IMR-90 (cell line): ENCODE measurements around the gene PHF21B. TPM values are rescaled to one million over a fixed set of nuclear protein-coding genes. Genes with fewer than 3 reads are reported as not detected.

Source experiments
- ATAC-seq: fragments of 200-7000 bp; cut with Tn5 transposase; 2 replicates; pipeline ENCODE4 v1.9.1; 2020; ENCODE audit warnings: low read depth, mild to moderate bottlenecking, moderate library complexity
- BruUV-seq: library from RNA; stranded (reverse); fragments of 400-500 nt; replicated peaks from 2 replicates; lab custom pipeline; 2021; lab: Mats Ljungman, UMichigan
- CTCF ChIA-PET: fragments of 300-600 bp; formaldehyde crosslinking; extraction: SDS; loops from one replicate; lab custom pipeline; 2021; ENCODE audit warnings: antibody characterized with exemption; lab: Yijun Ruan, JAX
- POLR2A ChIA-PET: fragments of 300-600 bp; sonication (Branson Sonifier 250); formaldehyde crosslinking; loops from one replicate; lab custom pipeline; 2022; ENCODE audit warnings: antibody characterized with exemption; ENCODE audit not compliant: unreplicated experiment; lab: Charles Lee
- DNase-seq: peaks from one replicate; pipeline ENCODE4 v3.0.0; 2013
- H2AFZ ChIP-seq: replicated peaks from 2 replicates; pipeline ENCODE3; 2013; ENCODE audit warnings: low read length, mild to moderate bottlenecking; ENCODE audit not compliant: poor library complexity
- H2AK5ac ChIP-seq: 2 replicates; pipeline ENCODE4 v1.6.1; 2013; ENCODE audit warnings: low read depth, low read length, inconsistent platforms
- H2AK9ac ChIP-seq: replicated peaks from 2 replicates; pipeline ENCODE3; 2013; ENCODE audit warnings: mild to moderate bottlenecking, low read depth, low read length, moderate library complexity; ENCODE audit not compliant: poor library complexity
- H2BK120ac ChIP-seq: 2 replicates; pipeline ENCODE4 v1.6.1; 2013; ENCODE audit warnings: low read depth, low read length, inconsistent platforms
- H2BK15ac ChIP-seq: 3 replicates; pipeline ENCODE4 v1.6.1; 2013; ENCODE audit warnings: low read depth, low read length, inconsistent platforms
- H2BK20ac ChIP-seq: 2 replicates; pipeline ENCODE4 v1.6.1; 2013; ENCODE audit warnings: low read depth, mild to moderate bottlenecking, inconsistent platforms, low read length, moderate library complexity
- H2BK5ac ChIP-seq: 2 replicates; pipeline ENCODE4 v1.6.1; 2013; ENCODE audit warnings: mild to moderate bottlenecking, low read depth, low read length, inconsistent platforms; ENCODE audit not compliant: poor library complexity, severe bottlenecking
- H3K14ac ChIP-seq: replicated peaks from 2 replicates; pipeline ENCODE4 v1.6.1; 2013; ENCODE audit warnings: low read depth, low read length, inconsistent platforms
- H3K18ac ChIP-seq: 2 replicates; pipeline ENCODE4 v1.6.1; 2013; ENCODE audit warnings: low read depth, low read length, control low read depth
- H3K23ac ChIP-seq: 2 replicates; pipeline ENCODE4 v1.6.1; 2013; ENCODE audit warnings: low read depth, low read length, inconsistent platforms
- H3K27ac ChIP-seq: 2 replicates; pipeline ENCODE4 v1.5.1; 2013; ENCODE audit warnings: mild to moderate bottlenecking, control low read depth, low read length; ENCODE audit not compliant: insufficient read depth
- H3K27me3 ChIP-seq: 2 replicates; pipeline ENCODE4 v1.6.1; 2013; ENCODE audit warnings: low read length; ENCODE audit not compliant: control insufficient read depth, insufficient read depth
- H3K36me3 ChIP-seq: 2 replicates; pipeline ENCODE4 v1.6.1; 2013; ENCODE audit warnings: low read length, mixed read lengths; ENCODE audit not compliant: control insufficient read depth, insufficient read depth
- H3K4ac ChIP-seq: 2 replicates; pipeline ENCODE4 v1.6.1; 2013; ENCODE audit warnings: low read depth, low read length, inconsistent platforms
- H3K4me1 ChIP-seq: 2 replicates; pipeline ENCODE4 v1.6.1; 2013; ENCODE audit warnings: low read length, mixed read lengths; ENCODE audit not compliant: control insufficient read depth, insufficient read depth
- H3K4me2 ChIP-seq: 2 replicates; pipeline ENCODE4 v1.6.1; 2013; ENCODE audit warnings: low read depth, mild to moderate bottlenecking, control low read depth, low read length, moderate library complexity
- H3K4me3 ChIP-seq: 2 replicates; pipeline ENCODE4 v1.5.1; 2013; ENCODE audit warnings: low read depth, mild to moderate bottlenecking, control low read depth, low read length, moderate library complexity; ENCODE audit not compliant: insufficient read depth
- H3K56ac ChIP-seq: 2 replicates; pipeline ENCODE4 v1.6.1; 2013; ENCODE audit warnings: low read length, inconsistent platforms; ENCODE audit not compliant: insufficient read depth; ENCODE audit errors: extremely low read depth
- H3K79me1 ChIP-seq, 2 experiments: 2 replicates each; pipeline ENCODE4 v1.6.1; 2013; ENCODE audit warnings: low read length in 2 of 2, inconsistent platforms in 1 of 2, low read depth in 1 of 2
- H3K9ac ChIP-seq: 2 replicates; pipeline ENCODE4 v1.6.1; 2013; ENCODE audit warnings: low read depth, low read length, control low read depth
- H3K9me1 ChIP-seq: 2 replicates; pipeline ENCODE4 v1.6.1; 2013; ENCODE audit warnings: low read length, inconsistent platforms; ENCODE audit not compliant: insufficient read depth
- H3K9me3 ChIP-seq: 2 replicates; pipeline ENCODE4 v1.6.1; 2013; ENCODE audit warnings: low read length; ENCODE audit not compliant: control insufficient read depth, insufficient read depth
- H4K20me1 ChIP-seq: 2 replicates; pipeline ENCODE4 v1.6.1; 2013; ENCODE audit warnings: low read length, inconsistent platforms; ENCODE audit not compliant: insufficient read depth
- H4K5ac ChIP-seq: 2 replicates; pipeline ENCODE4 v1.6.1; 2013; ENCODE audit warnings: mild to moderate bottlenecking, low read depth, low read length, control low read depth
- H4K8ac ChIP-seq, 2 experiments: 2 replicates each; pipeline ENCODE4 v1.6.1; 2013; ENCODE audit warnings: low read depth in 2 of 2, low read length in 2 of 2, control low read depth in 1 of 2, inconsistent platforms in 1 of 2
- H4K91ac ChIP-seq: 2 replicates; pipeline ENCODE4 v1.6.1; 2013; ENCODE audit warnings: low read depth, low read length, inconsistent platforms; ENCODE audit not compliant: insufficient read depth
- BHLHE40 ChIP-seq: fragments of 150-350 bp; IDR thresholded peaks from 2 replicates; pipeline ENCODE4 v1.6.1; 2016; ENCODE audit warnings: mild to moderate bottlenecking, low read depth, low read length
- CEBPB ChIP-seq: IDR thresholded peaks from 2 replicates; pipeline ENCODE4 v1.6.1; 2012; ENCODE audit warnings: low read depth, low read length, improper control_type of control experiment
- CHD1 ChIP-seq: IDR thresholded peaks from 2 replicates; pipeline ENCODE4 v1.6.1; 2012; ENCODE audit warnings: low read depth, low read length, improper control_type of control experiment
- FOS ChIP-seq: fragments of 150-350 bp; IDR thresholded peaks from 2 replicates; pipeline ENCODE4 v1.6.1; 2016; ENCODE audit warnings: low read depth, low read length
- NFE2L2 ChIP-seq: fragments of 150-350 bp; IDR thresholded peaks from 2 replicates; pipeline ENCODE4 v1.6.1; 2016; ENCODE audit warnings: low read depth, mild to moderate bottlenecking, low read length
- POLR2A ChIP-seq: IDR thresholded peaks from 2 replicates; pipeline ENCODE4 v1.6.1; 2012; ENCODE audit warnings: mild to moderate bottlenecking, low read depth, low read length
- RCOR1 ChIP-seq: IDR thresholded peaks from 2 replicates; pipeline ENCODE4 v1.6.1; 2012; ENCODE audit warnings: mild to moderate bottlenecking, low read length, improper control_type of control experiment; ENCODE audit not compliant: insufficient replicate concordance
- RFX5 ChIP-seq: IDR thresholded peaks from 2 replicates; pipeline ENCODE4 v1.8.0; 2012; ENCODE audit warnings: low read depth, mild to moderate bottlenecking, low read length, moderate library complexity
- SMC3 ChIP-seq: fragments of 150-350 bp; IDR thresholded peaks from 2 replicates; pipeline ENCODE4 v1.6.1; 2016; ENCODE audit warnings: low read depth, mild to moderate bottlenecking, antibody characterized with exemption, low read length, moderate library complexity
- WGBS, 2 experiments: methylation state at CpG; one replicate each; pipeline versions ENCODE4 v1.1.5 to v1.1.7; 2013; ENCODE audit warnings: missing lambda C conversion rate in 2 of 2; ENCODE audit not compliant: insufficient read length in 1 of 2; ENCODE audit errors: extremely low coverage in 2 of 2; 5-methylcytosine and 5-hydroxymethylcytosine counted together
- dilution Hi-C: fragments of 300-500 bp; cut with HindIII; formaldehyde crosslinking; loops from one replicate; pipeline ENCODE4 v1.14.3; 2018; ENCODE audit warnings: low sequenced_read_pairs; ENCODE audit not compliant: unreplicated experiment
- in situ Hi-C: fragments of 300-500 bp; cut with MboI; formaldehyde crosslinking; loops from 3 replicates; pipeline ENCODE4 v1.14.3; 2019; ENCODE audit warnings: low sequenced_read_pairs, inconsistent platforms, mixed read lengths
- intact Hi-C: fragments of 100-400 bp; cut with micrococcal nuclease; formaldehyde crosslinking; loops from 2 replicates; pipeline ENCODE4 v1.10.0; 2022
- polyA plus RNA-seq, 3 experiments: library from polyadenylated mRNA; depleted of rRNA; stranded (reverse); fragments of >200 nt; gene quantifications; 2 replicates each; pipeline ENCODE4 v1.2.3, GENCODE V29; 2012; ENCODE audit warnings: low replicate concordance in 1 of 3
- total RNA-seq: library from RNA; depleted of rRNA; stranded (reverse); fragments of >200 nt; gene quantifications from 2 replicates; pipeline ENCODE4 v1.2.3, GENCODE V29; 2012
- TF ChIP-seq, protein P1 (sequence below): conservative IDR thresholded peaks from 2 replicates; pipeline ENCODE4 v1.5.1; 2012; ENCODE audit warnings: mild to moderate bottlenecking, low read depth, low read length, improper control_type of control experiment
- TF ChIP-seq, protein P2 (sequence below): fragments of 150-350 bp; IDR thresholded peaks from 2 replicates; pipeline ENCODE4 v1.6.1; 2017; ENCODE audit warnings: mild to moderate bottlenecking, antibody characterized with exemption, low read length, low read depth

PHF21B gene
- total and polyA plus RNA-seq, 2 of the 4 experiments (the other 2 are of a cell fraction) = 0.02 TPM; not detected in 1

DNA sequence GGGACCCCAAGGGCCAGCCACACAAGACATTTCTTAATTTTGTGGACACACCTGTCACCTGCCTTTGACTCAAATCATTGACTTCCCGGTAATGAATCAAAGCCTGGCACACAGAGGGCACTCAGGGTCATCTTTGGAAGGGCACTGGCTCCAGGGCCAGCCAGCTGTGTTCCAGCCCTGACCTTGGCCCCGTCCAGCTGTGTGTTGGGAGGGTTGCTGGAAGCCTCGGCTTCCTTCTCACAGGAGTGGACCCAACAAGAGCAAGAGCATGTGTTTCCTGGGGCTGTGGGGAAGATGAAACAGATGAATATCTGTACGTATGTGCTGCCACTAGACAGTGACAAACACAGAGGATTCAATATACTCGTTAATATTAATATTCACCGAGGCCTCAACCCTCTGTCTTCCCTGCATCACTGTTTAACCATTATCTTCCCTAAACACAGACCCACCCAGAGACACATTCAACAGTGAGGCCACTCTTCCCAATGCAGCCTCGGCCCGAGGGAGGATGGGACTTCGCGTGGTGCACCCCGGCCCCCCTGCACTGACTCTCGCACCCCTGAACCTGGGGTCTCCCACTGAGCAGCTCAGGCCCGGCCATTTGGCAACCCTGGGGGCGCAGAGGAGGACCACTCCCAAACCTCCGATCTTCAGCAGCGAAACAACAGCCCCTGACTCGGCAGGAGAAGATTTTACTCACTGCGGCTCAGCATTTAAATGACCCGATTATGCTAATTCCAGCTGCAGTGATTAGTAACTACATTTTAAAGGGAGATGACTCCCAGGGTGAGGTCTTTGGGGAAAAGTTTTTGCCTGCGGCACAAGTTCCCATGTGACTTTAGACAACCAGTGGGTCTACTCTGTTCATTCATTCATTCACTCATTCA, 45.7 kb downstream of the PHF21B start:
- Histone ChIP-seq H4K5ac (no peak overlapping the region), H3K18ac (no peak overlapping the region), H3K4ac (no peak overlapping the region), H3K9me3 (no peaks in the 10 kb centered on the region), H2BK20ac (no peak overlapping the region), H3K14ac (no peak overlapping the region), H3K79me1 (no peaks in the 10 kb centered on the region), H2AFZ (no peak overlapping the region), H3K27ac (no peak overlapping the region), H2BK5ac (no peak overlapping the region), H3K27me3 (peaks cover 34% of the 10 kb centered on the region), H3K4me3 (no peak overlapping the region), H3K4me2 (no peak overlapping the region), H3K9me1 (no peaks in the 10 kb centered on the region), H3K4me1 (no peaks in the 10 kb centered on the region), H2BK15ac (no peak overlapping the region), H4K91ac (no peak overlapping the region), H3K56ac (no peak overlapping the region), H4K20me1 (no peaks in the 10 kb centered on the region), H2AK5ac (no peak overlapping the region), H3K9ac (no peak overlapping the region), H4K8ac (no peak overlapping the region), H2BK120ac (no peak overlapping the region), H3K23ac (no peak overlapping the region), H3K36me3 (no peaks in the 10 kb centered on the region), H2AK9ac (no peak overlapping the region)
- TF ChIP-seq RCOR1 (no peak), CEBPB (no peak), RFX5 (no peak), SMC3 (no peak), BHLHE40 (no peak), CHD1 (no peak), FOS (no peak), POLR2A (no peak), NFE2L2 (no peak)
- TF ChIP-seq, protein P1, sequence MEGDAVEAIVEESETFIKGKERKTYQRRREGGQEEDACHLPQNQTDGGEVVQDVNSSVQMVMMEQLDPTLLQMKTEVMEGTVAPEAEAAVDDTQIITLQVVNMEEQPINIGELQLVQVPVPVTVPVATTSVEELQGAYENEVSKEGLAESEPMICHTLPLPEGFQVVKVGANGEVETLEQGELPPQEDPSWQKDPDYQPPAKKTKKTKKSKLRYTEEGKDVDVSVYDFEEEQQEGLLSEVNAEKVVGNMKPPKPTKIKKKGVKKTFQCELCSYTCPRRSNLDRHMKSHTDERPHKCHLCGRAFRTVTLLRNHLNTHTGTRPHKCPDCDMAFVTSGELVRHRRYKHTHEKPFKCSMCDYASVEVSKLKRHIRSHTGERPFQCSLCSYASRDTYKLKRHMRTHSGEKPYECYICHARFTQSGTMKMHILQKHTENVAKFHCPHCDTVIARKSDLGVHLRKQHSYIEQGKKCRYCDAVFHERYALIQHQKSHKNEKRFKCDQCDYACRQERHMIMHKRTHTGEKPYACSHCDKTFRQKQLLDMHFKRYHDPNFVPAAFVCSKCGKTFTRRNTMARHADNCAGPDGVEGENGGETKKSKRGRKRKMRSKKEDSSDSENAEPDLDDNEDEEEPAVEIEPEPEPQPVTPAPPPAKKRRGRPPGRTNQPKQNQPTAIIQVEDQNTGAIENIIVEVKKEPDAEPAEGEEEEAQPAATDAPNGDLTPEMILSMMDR = no peak
- TF ChIP-seq, protein P2, sequence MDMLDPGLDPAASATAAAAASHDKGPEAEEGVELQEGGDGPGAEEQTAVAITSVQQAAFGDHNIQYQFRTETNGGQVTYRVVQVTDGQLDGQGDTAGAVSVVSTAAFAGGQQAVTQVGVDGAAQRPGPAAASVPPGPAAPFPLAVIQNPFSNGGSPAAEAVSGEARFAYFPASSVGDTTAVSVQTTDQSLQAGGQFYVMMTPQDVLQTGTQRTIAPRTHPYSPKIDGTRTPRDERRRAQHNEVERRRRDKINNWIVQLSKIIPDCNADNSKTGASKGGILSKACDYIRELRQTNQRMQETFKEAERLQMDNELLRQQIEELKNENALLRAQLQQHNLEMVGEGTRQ = no peak
- dilution Hi-C loops = no loop called here
- DNase-seq (no peak), ATAC-seq (no peak)
- CTCF ChIA-PET = no interaction called here
- no TSS peak for BruUV-seq
- POLR2A ChIA-PET = no interaction called here
- intact Hi-C loops = no loop called here
- in situ Hi-C loops = no loop called here
- WGBS, 2 experiments = 65% methylated on average over 6 of the region's 20 CpGs; no CpG with 5 or more reads in 1 of the 2 experiments
